ENCODE data around the gene GJB3.

The GJB3 gene

GRCh38 chr1:34827341-34827941 is 46.4 kb downstream of the GJB3 start:
- DNase-seq, result no peak

GRCh38 chr1:34828611-34829010 is 47.6 kb downstream of the GJB3 start:
- DNase-seq, result no peak

DNA sequence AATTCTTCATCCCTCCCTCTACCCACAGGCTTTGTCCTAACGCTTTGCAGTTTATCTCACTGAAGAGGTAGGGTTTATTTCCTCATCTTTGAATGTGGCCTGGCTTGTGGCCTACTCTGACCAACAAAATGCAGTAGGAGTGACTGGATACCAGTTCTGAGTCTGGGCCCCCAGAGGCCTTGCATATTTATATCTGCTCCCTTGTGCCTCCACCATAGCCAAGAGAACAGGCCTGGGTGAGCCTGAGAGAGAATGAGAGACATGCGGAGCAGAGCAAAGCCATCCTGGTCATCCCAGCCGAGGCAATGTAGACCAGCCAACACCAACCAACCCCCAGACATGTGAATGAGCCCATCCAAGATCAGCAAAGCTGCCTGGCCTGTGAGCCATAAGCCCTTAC is 48.2 kb downstream of the GJB3 start:
- no peak for DNase-seq

DNA sequence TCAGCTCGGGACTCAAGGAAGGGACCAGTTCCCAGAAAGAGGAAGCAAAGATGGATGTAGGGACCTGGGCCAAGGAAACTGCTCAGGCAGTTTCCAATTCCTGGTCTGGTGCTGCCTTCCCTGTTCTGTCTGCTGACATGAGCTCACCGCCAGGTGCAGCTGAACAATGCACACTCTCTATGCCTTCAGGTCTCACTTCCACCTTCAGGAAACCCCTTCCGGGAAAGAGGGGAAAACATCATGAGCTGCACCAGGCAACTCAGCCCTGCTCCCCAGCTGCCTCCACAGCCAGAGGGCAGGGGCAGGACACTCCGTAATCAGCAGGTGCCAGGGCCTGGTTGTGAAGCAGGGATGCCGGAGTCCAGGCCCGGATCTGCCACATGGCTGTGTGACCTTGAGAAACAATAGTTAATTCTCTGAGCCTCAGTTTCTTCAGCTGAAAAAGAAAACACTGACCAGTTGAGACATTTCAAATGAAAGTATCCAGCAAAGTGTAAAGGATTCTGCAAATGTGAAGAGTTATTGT is 50.8 kb downstream of the GJB3 start:
- no peak for DNase-seq

GRCh38 chr1:34833711-34834110 is 52.7 kb downstream of the GJB3 start:
- DNase-seq, result no peak

Data from CD4-positive, alpha-beta T cell treated with Interferon gamma for 1 hour (primary cell).